HEK293T (cell line): ENCODE results near the gene SLC37A3.
"Not testable (repeated sequence)": the region's sequence is repeated elsewhere in the genome, so short reads cannot be mapped to it uniquely, and the experiment has no call there.

Experiments
- CTCF ChIA-PET: fragments of 350-600 bp; formaldehyde crosslinking; extraction: SDS; loops from one replicate; lab custom pipeline; 2021; ENCODE audit warnings: antibody characterized with exemption, inconsistent platforms; lab: Yijun Ruan, JAX
- POLR2A ChIA-PET: fragments of 350-600 bp; formaldehyde crosslinking; extraction: SDS; loops from one replicate; lab custom pipeline; 2020; ENCODE audit warnings: antibody characterized with exemption, inconsistent platforms; lab: Yijun Ruan, JAX
- DNase-seq: peaks from one replicate; pipeline ENCODE4 v3.0.0; 2012; ENCODE audit warnings: mixed read lengths; ENCODE audit errors: extremely low spot score
- ARNT ChIP-seq: fragments of 450-650 bp; IDR thresholded peaks from 2 replicates; pipeline ENCODE4 v1.6.1; 2017; ENCODE audit warnings: mild to moderate bottlenecking
- BHLHE40 ChIP-seq: fragments of 450-650 bp; IDR thresholded peaks from 2 replicates; pipeline ENCODE4 v1.6.1; 2016; ENCODE audit warnings: mild to moderate bottlenecking, moderate library complexity, borderline replicate concordance
- CTBP1 ChIP-seq: fragments of 450-650 bp; IDR thresholded peaks from 2 replicates; pipeline ENCODE4 v1.6.1; 2016; ENCODE audit warnings: borderline replicate concordance
- ELF4 ChIP-seq: fragments of 450-650 bp; IDR thresholded peaks from 2 replicates; pipeline ENCODE4 v1.6.1; 2017; ENCODE audit warnings: antibody characterized with exemption
- FOXA1 ChIP-seq: fragments of 450-650 bp; IDR thresholded peaks from 2 replicates; pipeline ENCODE4 v1.6.1; 2016; ENCODE audit warnings: mild to moderate bottlenecking
- FOXK2 ChIP-seq: fragments of 450-650 bp; IDR thresholded peaks from 2 replicates; pipeline ENCODE4 v1.6.1; 2016; ENCODE audit warnings: mild to moderate bottlenecking
- FOXM1 ChIP-seq: fragments of 450-650 bp; IDR thresholded peaks from 2 replicates; pipeline ENCODE4 v1.6.1; 2017; ENCODE audit warnings: mild to moderate bottlenecking, borderline replicate concordance
- HDGF ChIP-seq: fragments of 450-650 bp; IDR thresholded peaks from 2 replicates; pipeline ENCODE4 v1.6.1; 2017; ENCODE audit warnings: antibody characterized with exemption, borderline replicate concordance
- L3MBTL2 ChIP-seq: fragments of 450-650 bp; conservative IDR thresholded peaks from 2 replicates; pipeline ENCODE4 v1.6.1; 2016; ENCODE audit warnings: mild to moderate bottlenecking
- LEF1 ChIP-seq: fragments of 450-650 bp; IDR thresholded peaks from 2 replicates; pipeline ENCODE4 v1.6.1; 2017; ENCODE audit warnings: mild to moderate bottlenecking, borderline replicate concordance
- NFRKB ChIP-seq: fragments of 450-650 bp; IDR thresholded peaks from 2 replicates; pipeline ENCODE4 v1.6.1; 2016; ENCODE audit warnings: mild to moderate bottlenecking, moderate library complexity
- PKNOX1 ChIP-seq: fragments of 450-650 bp; IDR thresholded peaks from 2 replicates; pipeline ENCODE4 v1.6.1; 2016
- SP1 ChIP-seq: fragments of 450-650 bp; IDR thresholded peaks from 2 replicates; pipeline ENCODE4 v1.6.1; 2017
- SUZ12 ChIP-seq: fragments of 450-650 bp; IDR thresholded peaks from 2 replicates; pipeline ENCODE4 v1.6.1; 2016; ENCODE audit warnings: mild to moderate bottlenecking
- TARDBP ChIP-seq: fragments of 450-650 bp; IDR thresholded peaks from 2 replicates; pipeline ENCODE4 v1.6.1; 2016
- ZNF384 ChIP-seq: fragments of 450-650 bp; IDR thresholded peaks from 2 replicates; pipeline ENCODE4 v1.6.1; 2016

SLC37A3 gene

DNA sequence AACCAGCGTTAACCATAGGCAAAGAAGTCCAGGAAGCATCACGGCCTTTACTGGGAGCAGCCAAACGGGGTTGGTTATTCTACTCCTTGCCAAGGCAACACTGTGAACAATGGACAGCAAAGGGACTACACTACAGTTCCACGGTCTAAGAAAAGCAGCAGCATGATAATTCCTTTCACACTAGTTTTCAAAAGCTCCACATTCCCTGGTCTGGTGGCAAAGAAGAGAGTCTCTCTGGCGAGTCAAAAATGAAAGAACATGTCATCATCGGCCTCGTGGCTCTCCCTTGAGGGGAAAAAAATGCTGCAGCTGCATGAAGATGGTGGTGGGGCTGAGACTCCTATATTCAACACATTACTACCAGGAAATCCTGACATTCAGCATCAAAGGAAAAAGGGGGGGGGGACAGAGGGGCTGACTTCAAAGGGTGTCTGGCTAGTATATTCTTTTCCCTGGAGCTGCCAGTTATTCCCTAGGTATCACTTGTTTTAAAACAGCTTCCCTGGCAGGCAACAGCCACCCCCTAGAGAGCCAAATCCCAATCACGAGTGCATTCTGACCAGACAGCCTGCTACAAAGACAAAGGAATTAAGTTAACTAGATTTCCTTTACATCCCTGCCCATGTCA, 49.1 kb downstream of the SLC37A3 start:
- TF ChIP-seq L3MBTL2 (no peak), HDGF (no peak), CTBP1 (no peak), PKNOX1 (no peak), SP1 (no peak), FOXA1 (no peak), NFRKB (no peak), SUZ12 (no peak), FOXM1 (no peak), BHLHE40 (no peak), ZNF384 (no peak), ELF4 (no peak), ARNT (no peak), LEF1 (no peak), TARDBP (no peak), FOXK2 (no peak)
- CTCF ChIA-PET: interaction anchor here (0.6 kb wide), 1 partner anchor 263 kb away, joined by 3 read pairs; no protein-coding TSS in a partner anchor
- POLR2A ChIA-PET: no interaction called here
- DNase-seq: no peak

GRCh38 chr7:140348161-140348849, 50.0 kb downstream of the SLC37A3 start:
- ChIA-PET POLR2A (no interaction called here), CTCF (no interaction called here)
- DNase-seq: no peak
- TF ChIP-seq ZNF384 (no peak), NFRKB (no peak), FOXA1 (no peak), ELF4 (no peak), L3MBTL2 (no peak), FOXK2 (no peak), LEF1 (no peak), CTBP1 (no peak), TARDBP (no peak), HDGF (no peak), SP1 (no peak), FOXM1 (no peak), ARNT (no peak), BHLHE40 (no peak)

DNA sequence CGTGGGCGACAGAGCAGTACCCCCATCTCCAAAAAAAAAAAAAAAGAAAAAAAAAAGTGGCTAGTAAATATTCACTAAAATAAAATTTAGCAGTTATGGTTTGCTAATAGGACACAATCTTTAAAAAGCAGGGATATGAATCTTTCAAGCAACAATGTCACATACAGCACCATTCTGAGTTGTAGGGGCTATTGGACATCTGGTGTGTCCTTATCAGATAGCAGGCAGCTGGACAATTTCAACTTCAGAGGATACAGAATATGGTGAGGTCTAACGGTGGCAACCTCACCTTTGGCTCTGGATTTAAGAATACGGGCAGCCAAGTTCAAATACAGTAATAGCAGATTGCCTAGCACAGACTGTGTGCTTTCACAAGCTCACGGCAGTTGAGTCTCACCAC, 51.1 kb downstream of the SLC37A3 start:
- ChIA-PET CTCF (no interaction called here), POLR2A (no interaction called here)
- no peak for DNase-seq
- TF ChIP-seq FOXM1: no peak
- TF ChIP-seq ARNT: no peak
- TF ChIP-seq TARDBP: no peak

DNA sequence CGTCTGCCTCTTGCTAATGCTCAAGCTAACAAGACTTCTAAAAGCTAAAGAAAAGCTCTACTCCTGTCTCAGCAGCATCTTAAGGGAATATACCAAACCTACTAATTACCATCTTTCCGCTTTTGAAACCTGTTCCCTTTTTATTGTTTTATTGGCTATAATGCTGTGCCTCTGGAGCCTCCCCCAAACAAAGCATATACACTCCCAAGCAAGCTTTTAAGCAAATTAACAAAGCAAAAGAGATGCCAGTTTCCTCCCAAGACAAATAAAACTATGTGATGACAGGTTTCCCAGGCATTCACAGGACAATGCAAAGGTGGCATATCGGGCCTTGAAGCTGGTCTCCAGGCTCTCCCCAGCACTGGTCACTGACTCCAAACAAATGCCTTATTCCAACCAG, 52.9 kb downstream of the SLC37A3 start:
- no peak for DNase-seq
- TF ChIP-seq NFRKB (no peak), BHLHE40 (no peak), HDGF (no peak), PKNOX1 (no peak), ELF4 (no peak), CTBP1 (no peak), LEF1 (no peak), FOXK2 (no peak), FOXA1 (no peak)
- POLR2A ChIA-PET: no interaction called here
- CTCF ChIA-PET: no interaction called here

GRCh38 chr7:140342727-140343514, 55.4 kb downstream of the SLC37A3 start:
- no peak for TF ChIP-seq L3MBTL2
- no peak for TF ChIP-seq PKNOX1
- TF ChIP-seq FOXK2: no peak
- no peak for TF ChIP-seq SUZ12
- no peak for TF ChIP-seq LEF1
- TF ChIP-seq HDGF: no peak
- ChIA-PET CTCF (interaction anchor here (0.8 to 1.1 kb wide), 2 partner anchors 101 to 112 kb away, joined by 3 read pairs; no protein-coding TSS in a partner anchor), POLR2A (no interaction called here)
- DNase-seq: peak; percentile 64

GRCh38 chr7:140338959-140339358, 59.4 kb downstream of the SLC37A3 start:
- CTCF ChIA-PET: interaction anchor here (0.6 kb wide), 1 partner anchor 100 kb away, joined by 3 read pairs; no protein-coding TSS in a partner anchor
- POLR2A ChIA-PET, DNase-seq: not testable (repeated sequence)
